ENCODE results near the gene CDKN1C.

CDKN1C gene

DNA sequence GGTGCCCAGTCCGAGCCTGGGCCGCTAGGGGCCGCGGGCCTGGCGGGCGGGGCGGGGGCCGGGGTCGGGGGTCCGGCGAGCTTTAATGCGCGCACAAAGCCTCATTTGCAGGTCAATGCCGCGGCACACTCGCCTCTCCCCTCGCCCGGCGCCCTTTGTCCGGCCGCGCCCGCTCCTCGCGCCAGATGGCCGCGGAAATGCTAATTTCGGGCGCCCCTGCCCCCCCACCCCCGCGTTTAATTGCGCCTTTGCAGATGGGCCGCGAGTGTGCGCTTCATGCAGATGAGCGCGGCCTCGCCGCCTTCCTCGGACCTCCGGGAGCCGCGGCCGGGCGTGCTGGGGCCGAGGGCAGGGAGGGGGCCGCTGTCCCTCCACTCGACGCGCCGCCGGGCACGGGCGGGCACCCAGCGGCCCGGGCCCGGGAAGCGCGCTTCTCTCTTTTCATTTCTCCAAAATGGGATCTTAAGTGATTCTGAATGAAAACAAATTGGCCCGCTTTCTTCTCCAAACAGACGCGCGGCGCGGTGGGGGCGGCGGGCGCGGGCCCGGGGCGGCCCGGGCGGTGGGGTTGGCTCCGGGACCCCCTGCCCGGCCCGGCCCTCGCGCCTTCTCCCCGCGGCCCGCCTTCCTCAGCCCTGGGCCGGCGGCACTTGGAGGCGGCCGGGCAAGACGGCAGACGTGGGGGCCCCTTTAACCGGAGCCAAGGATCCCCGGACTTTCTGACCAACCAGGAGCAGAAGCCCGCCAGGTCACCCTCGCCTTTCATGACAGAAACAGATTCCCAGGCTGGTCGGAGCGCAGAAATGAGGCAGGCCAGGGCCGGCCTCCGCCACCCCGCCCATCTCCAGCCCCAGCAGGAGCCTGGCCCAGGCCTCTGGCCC, 22.9 kb downstream of the CDKN1C start:
- TF ChIP-seq, protein P1, sequence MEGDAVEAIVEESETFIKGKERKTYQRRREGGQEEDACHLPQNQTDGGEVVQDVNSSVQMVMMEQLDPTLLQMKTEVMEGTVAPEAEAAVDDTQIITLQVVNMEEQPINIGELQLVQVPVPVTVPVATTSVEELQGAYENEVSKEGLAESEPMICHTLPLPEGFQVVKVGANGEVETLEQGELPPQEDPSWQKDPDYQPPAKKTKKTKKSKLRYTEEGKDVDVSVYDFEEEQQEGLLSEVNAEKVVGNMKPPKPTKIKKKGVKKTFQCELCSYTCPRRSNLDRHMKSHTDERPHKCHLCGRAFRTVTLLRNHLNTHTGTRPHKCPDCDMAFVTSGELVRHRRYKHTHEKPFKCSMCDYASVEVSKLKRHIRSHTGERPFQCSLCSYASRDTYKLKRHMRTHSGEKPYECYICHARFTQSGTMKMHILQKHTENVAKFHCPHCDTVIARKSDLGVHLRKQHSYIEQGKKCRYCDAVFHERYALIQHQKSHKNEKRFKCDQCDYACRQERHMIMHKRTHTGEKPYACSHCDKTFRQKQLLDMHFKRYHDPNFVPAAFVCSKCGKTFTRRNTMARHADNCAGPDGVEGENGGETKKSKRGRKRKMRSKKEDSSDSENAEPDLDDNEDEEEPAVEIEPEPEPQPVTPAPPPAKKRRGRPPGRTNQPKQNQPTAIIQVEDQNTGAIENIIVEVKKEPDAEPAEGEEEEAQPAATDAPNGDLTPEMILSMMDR (IDR thresholded peaks at IDR 0.05; ENCODE audit: extremely low read depth, missing control alignments): no peak
- DNase-seq (ENCODE audit: low spot score): no peak

DNA sequence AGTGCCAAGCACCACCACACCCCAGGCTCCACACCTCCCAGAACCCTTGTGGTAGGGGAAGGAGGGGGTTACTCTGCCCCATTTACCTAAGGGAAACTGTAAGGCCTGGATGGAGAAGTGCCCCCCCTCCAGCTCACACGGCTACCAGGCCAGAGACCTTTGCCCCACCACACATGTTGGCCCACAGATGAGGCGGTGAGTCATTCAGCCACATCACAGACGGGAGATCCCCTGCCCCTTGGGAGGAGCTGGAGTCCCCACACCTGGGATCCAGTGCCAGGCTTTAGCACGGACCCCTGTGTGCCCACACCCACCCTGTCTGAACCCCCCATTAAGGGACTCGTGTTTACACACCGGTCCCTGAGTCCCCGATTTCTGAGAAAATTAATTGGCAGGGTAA, 24.9 kb downstream of the CDKN1C start:
- TF ChIP-seq, protein P1 (IDR thresholded peaks at IDR 0.05; ENCODE audit: extremely low read depth, missing control alignments): no peak
- peak; percentile 78 for DNase-seq (ENCODE audit: low spot score)

GRCh38 chr11:2859699-2860037, 25.9 kb downstream of the CDKN1C start:
- DNase-seq (ENCODE audit: low spot score): no peak
- TF ChIP-seq, protein P1 (IDR thresholded peaks at IDR 0.05; ENCODE audit: extremely low read depth, missing control alignments): no peak

DNA sequence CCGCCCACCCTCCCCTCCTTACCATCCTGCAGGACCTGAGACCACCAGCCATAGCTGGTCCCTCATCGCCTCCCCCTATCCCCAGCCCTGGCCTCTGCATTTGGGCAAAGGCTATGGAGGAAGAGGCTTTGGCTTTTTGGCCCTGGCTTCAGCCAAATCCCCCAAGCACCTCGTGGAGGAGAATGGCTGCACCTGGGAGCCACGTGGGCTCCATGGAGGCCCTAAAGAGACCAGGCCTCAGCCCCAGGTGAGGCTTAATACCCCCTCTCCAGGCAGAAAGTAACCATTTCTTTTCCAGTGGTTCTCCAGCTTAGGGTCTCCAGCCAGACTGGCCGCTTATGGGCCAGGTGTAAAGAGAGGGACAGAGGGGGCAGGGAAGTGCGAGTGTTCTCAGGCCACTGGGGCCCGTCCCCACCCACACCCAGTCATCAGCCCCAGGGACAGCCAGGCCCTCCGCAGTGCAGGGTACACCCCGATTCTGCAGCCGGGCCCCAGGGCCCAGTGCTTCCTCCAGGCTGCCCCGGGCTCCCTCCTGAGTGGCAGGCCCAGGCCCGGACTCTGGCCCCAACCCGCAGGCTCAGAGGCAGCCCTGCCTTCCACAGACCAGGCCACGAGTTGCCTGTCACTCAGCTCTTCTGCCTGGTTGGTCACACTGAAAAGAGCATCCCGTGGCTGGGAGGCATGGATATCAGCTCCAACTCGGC, 26.4 kb downstream of the CDKN1C start:
- TF ChIP-seq, protein P1 (IDR thresholded peaks at IDR 0.05; ENCODE audit: extremely low read depth, missing control alignments): no peak
- no peak for DNase-seq (ENCODE audit: low spot score)

DNA sequence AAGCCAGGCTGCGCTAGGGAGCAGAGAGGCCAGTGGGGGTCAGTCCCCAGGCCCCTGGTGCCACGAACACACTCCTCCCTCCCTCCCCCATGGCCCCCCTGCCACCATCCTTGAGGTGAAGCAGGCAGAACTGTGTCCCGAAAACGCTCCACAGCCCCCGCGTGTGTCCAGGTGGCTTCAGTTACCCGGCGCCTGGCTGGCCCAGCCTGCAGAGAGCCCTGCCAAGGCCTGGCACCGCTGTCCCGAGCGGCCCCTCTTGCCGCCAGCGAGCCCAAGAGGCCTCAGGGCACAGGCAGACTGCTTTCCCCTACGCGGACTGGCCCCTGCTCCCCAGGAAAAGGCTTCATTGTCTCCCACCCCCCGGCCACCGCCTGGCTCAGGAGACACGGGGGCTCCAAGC, 27.7 kb downstream of the CDKN1C start:
- DNase-seq (ENCODE audit: low spot score): no peak
- TF ChIP-seq, protein P1 (IDR thresholded peaks at IDR 0.05; ENCODE audit: extremely low read depth, missing control alignments): no peak

GRCh38 chr11:2857276-2857675, 28.3 kb downstream of the CDKN1C start:
- DNase-seq (ENCODE audit: low spot score): no peak
- TF ChIP-seq, protein P1 (IDR thresholded peaks at IDR 0.05; ENCODE audit: extremely low read depth, missing control alignments): no peak

- TF ChIP-seq, protein P1 (IDR thresholded peaks at IDR 0.05; ENCODE audit: extremely low read depth, missing control alignments): no peak
- DNase-seq (ENCODE audit: low spot score): no peak
Observed at GRCh38 chr11:2855162-2855561, 30.4 kb downstream of the CDKN1C start.
